Activated CD4-positive, alpha-beta T cell treated with anti-CD3 and anti-CD28 coated beads, Interleukin-2, amount 50 U/mL, for 4 hours (primary cell): ENCODE results near the gene GUCY2D.
"Not testable (repeated sequence)": the region's sequence is repeated elsewhere in the genome, so short reads cannot be mapped to it uniquely, and the experiment has no call there.

Experiments
- DNase-seq, 2 experiments: peaks; one replicate each; pipeline ENCODE4 v3.0.0-alpha.2; 2020

GUCY2D gene

DNA sequence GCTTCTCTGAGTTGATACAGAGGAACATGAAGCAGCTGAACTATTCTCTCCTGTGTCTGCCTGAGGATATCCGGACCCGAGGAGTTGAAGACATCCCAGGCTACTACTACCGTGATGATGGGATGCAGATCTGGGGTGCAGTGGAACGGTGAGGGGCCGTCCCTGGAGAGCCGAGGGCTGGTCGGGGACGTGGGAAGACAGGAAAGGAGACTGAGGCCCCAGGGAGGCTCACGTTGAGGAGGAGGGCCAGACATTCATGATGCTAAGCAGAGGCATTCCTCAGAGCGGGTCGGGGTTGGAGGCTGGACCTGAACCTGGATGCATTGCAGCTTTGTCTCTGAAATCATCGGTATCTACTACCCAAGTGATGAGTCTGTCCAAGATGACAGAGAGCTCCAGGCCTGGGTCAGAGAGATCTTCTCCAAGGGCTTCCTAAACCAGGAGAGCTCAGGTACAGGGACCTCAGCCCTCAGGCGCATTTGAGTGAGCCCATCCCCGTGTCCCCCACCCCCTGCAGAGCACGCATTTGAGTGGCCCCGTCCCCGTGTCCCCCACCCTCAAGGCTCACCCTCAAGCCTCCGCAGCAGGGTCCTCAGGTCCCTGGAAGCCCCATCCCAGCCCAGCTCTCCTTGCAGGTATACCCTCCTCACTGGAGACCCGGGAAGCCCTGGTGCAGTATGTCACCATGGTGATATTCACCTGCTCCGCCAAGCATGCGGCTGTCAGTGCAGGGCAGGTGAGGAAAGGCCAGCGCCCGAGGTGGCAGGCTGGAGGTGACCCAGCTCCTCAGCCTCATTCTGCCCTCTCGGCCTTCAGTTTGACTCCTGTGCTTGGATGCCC, 44.7 kb downstream of the GUCY2D start:
- DNase-seq: no peak

GRCh38 chr17:8047769-8048110, 45.3 kb downstream of the GUCY2D start:
- no peak for DNase-seq

DNA sequence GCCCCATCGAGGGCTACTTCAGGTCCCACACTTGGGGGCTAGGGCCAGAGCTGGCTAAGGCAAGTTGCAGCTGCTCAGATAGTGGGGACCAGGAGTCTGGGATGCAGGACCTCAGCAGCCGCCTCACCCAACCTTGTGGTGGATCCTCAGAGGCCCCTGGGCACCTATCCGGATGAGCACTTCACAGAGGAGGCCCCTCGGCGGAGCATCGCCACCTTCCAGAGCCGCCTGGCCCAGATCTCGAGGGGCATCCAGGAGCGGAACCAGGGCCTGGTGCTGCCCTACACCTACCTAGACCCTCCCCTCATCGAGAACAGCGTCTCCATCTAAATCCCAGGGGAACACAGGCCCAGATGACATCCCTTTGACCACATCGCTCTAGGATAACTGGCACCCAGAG, 45.8 kb downstream of the GUCY2D start:
- no peak for DNase-seq

- no peak for DNase-seq
These were observed 46.3 kb downstream of the GUCY2D start for GRCh38 chr17:8048736-8049135.

GRCh38 chr17:8051831-8052230, 49.4 kb downstream of the GUCY2D start:
- no peak for DNase-seq

DNA sequence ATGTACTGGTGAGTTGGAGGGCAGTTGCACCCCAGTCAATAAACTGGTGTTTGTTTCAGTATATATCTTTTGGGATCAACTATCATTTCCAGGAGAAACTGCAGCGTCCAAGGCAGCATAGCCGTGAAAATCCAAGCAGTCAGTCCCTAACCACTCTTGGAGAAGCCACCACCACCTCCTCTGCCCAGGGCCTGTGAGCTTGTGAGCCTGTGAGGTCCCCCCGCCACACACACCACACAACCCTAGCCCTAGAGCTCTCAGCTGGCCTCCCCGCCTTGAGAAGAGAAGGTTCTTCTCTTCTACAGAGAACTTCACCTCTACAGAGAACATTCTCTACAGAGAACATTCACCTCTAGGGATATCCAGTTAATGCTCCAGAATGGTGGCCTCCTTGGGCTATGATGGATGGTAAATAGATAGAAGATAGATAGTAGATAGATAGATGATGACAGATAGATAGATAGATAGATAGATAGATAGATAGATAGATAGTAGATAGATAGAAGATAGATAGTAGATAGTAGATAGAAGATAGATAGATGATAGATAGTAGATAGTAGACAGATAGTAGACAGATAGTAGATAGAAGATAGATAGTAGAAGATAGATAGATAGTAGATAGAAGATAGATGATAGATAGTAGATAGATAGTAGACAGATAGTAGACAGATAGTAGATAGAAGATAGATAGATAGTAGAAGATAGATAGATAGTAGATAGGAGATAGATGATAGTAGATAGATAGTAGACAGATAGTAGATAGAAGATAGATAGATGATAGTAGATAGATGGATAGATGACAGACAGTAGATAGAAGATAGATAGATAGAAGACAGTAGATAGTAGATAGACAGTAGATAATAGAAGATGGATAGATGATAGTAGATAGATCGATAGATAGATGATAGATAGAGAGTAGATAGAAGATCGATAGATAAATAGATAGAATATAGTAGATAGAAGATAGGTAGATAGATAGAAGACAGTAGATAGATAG, 50.1 kb downstream of the GUCY2D start:
- DNase-seq: no peak

GRCh38 chr17:8053600-8053999, 51.2 kb downstream of the GUCY2D start:
- DNase-seq: no peak

- DNase-seq: no peak
These were observed 53.4 kb downstream of the GUCY2D start for GRCh38 chr17:8055851-8056231.

DNA sequence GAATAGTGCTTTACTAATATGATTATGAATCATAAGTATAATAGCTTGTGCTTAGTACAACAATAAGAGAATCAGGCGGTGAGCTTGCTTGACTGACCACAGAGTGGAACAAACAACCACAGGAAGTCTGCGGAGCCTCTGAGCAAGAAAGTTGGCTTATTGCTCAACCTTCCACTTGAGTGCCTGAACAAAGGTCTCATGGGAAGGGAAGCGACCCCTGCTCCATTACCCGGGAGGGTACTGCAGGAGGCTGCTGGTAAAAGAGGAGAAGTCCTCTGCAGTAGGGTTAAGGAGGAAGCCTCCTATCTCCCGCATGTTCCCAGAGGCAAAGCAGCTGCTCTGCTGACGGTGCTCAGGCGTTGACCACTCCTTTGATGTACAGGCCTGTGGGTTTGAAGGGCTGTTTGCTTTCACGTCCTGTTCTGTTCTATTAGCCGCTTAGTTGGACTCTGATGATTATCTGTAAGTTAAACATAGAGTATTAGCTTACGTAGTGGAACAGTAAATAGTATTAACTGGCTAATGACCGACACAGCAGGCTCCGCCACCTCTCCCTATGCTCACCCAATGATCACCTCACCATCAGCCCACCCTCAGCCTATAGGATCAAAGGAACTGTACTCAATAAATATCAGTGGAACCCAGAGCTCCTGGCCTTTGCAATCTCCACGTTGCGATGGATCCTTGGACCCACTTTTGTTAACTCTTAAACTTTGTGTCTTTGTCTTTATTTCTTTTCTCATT, 54.0 kb downstream of the GUCY2D start:
- DNase-seq: no peak

DNA sequence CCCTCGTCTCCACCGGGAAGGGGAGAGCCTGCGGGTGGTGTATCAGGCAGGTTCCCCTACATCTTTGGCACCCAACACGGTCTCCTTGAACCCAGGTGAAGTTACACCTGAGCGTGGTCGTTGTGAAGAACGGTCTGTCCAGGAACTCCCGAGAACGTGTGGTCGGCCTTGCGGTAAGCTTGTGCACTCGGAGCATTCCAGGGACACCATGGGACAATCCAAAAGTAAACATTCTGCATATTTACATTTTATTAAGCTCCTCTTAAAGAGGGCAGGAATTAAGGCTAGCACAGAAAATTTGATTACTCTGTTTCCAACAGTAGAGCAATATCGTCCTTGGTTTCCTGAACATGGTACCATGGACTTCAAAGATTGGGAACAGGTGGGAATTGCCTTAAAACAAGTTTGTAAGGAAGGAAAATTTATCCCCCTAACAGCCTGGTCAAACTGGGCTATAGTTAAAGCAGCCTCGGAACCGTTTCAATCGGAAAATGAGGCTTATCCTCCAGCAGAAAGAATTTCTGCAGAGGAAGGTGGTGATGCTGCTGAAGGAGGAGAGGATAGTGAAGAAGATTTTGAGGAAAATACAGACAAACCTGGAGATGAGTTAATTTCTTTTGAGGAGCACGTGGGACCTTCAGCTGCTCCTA, 54.7 kb downstream of the GUCY2D start:
- DNase-seq: no peak

DNA sequence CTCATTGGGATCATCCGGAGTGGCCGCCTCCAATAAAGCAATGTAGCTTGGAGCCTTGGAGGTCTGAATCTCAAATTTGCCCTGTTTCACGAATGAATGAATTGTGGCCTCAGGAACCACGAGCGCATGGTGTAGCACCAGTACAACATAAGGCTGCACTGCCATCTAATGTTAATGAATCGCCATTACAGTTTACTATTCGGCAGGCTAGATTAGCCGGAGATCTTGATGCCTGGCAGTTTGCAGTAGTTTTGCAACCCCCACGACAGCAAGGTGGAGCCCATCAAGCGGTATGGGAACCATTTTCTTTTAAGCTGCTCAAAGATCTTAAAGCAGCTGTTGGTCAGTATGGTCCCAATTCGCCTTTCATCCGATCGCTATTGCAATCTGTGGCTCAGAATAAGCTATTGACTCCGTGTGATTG, 55.3 kb downstream of the GUCY2D start:
- DNase-seq: peak; percentile 26 to 33

DNA sequence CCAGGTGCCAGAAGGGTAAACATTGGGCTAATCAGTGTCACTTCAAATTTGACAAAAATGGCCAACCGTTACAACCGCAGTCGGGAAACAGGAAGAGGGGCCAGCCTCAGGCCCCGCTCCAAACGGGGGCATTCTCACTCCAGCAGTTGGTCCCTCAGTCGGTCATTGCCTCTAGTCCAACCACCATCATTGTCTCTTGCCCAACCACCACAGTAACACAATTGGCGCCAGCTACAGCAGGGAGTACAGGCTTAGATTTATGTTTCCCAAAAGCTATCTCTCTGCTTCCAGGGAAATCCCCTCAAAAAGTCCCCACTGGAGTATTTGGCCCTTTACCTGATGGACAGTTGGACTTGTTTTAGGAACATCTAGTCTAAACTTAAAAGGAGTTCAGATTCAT, 56.7 kb downstream of the GUCY2D start:
- no peak for DNase-seq

DNA sequence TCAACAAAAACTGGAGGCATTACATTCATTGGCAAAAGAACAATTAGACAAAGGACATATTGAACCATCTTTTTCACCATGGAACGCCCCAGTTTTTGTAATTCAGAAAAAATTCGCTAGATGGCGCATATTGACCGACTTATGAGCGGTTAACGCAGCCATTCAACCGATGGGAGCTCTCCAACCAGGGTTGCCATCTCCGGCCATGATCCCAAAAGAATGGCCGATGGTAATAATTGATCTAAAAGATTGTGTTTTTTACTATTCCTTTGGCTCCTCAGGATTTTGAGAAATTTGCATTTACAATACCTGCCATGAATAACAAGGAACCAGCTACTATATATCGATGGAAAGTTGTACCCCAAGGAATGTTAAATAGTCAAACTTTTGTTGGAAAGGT, 57.9 kb downstream of the GUCY2D start:
- DNase-seq: peak; percentile 46 to 49

GRCh38 chr17:8061851-8062250, 59.4 kb downstream of the GUCY2D start:
- not testable (repeated sequence) for DNase-seq

DNA sequence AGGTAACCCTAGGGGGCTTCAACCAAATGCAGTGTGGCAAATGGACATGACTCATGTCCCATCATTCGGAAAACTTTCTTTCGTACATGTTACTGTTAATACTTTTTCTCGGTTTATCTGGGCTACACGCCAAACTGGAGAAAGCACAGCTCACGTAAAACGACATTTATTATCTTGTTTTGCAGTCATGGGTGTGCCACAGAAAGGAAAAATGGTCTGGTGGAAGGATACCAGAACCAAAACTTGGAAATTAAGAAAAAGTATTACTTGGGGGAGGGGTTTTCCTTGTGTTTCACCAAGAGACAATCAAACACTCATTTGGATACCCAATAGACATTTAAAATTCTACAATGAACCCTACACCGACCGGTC, 60.0 kb downstream of the GUCY2D start:
- DNase-seq: no peak

DNA sequence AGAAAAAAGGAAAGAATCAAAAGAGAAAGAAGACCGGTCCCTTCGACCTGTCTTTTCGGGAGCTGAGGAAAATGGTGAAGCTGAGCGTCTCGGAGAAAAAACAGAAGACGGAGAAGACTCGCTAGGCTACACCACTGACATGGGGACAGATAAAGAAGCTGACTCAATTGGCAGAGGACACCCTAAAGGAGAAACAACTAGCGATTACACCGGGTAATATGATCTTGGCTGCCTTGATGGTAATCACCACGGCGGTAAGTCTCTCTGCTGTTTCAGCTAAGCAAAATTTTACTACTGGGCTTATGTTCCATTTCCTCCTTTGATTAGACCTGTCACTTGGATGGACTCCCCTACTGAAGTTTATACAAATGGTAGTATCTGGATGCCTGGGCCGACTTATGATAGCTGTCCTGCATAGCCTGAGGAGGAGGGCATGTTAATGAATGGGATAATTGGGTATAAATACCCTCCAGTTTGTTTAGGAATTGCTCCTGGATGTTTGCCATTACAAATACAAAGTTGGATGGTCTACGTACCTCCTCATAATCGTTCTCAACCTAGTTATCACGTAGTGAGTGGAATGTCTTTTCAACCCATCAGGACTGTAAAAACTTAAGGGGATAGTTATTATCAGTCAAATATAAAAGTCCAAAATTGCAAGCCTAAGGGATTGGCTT, 60.5 kb downstream of the GUCY2D start:
- no peak for DNase-seq

GRCh38 chr17:8063761-8064534, 61.5 kb downstream of the GUCY2D start:
- no peak for DNase-seq

GRCh38 chr17:8064561-8065019, 62.2 kb downstream of the GUCY2D start:
- no peak for DNase-seq

GRCh38 chr17:8066841-8067775, 64.7 kb downstream of the GUCY2D start:
- DNase-seq: no peak

- DNase-seq: no peak
These were observed 65.4 kb downstream of the GUCY2D start for GRCh38 chr17:8067806-8068205.
